ENCODE data around the gene SNAP25.

Gene SNAP25

DNA sequence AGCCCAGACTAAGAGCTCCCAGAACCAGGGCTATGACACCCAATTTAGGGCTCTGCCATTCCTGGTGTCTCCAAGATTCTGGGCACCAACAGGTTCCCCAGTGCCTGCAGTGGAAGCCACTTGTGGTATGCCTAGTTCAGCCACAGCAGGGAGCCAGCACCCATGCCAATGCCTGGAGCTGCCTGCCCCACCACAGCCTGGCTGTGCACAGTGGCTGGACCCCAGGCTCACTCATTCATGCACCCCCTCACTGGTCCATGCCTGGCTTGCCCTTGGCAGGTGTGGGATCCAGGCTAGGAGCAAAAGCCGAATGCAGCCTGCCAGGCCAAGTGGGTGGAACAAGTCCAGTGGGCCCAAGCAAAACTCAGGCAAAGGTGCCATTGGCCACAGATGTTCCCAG lies 123.5 kb downstream of the SNAP25 start:
- DNase-seq: no peak

- no peak for DNase-seq
Observed at GRCh38 chr20:10344953-10345352, 126.3 kb downstream of the SNAP25 start.

DNA sequence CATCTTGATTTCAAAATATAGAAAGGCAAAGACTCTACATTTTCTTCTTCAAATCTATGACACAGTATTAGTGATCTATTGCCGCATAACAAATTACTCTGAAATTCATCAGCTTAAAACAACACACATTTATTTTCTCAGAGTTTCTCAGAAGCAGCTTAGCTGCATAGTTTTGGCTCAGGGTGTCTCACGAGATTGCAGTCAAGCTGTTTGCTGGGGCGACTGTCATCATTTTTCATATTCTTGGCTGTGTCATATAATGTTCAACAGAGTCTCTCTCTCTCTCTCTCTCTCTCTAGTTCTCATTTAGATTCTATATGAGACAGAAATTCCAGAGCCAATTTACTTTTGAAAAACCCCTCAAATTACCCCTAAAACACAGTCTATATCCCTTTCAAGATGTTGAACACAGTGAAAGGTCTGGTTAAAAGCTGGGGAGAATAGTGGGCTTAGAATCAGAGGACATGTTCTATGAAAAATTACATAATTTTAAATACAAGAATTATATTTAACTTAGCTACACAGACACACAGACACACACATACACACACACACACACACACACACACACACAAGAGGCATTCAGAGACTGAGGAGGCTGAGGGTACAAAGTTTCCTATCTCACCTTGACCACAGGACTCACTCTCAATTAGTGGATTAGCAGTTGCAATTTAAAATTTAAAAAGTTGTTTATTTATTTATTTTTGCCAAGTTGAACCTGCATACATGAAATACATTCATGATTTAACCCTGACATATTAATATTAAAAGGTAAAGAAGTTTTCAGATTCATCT lies 128.7 kb downstream of the SNAP25 start:
- no peak for DNase-seq

DNA sequence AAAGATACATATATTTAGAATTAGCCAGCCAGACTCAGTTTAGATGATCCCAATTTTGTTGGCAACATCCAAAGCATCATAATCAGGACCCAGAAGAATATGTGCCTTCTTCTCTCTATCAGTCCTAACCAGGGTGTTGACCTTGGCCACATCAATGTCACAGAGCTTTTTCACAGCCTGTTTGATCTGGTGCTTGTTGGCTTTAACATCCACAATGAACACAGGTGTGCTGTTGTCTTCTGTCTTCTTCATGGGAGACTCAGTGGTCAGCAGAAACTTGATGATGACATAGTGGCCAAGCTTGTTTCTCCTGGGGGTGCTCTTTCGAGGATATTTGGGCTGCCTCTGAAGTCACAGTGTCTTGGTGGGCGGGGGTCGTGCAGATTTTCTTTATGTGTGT lies 130.5 kb downstream of the SNAP25 start:
- DNase-seq: no peak

GRCh38 chr20:10350188-10350842 lies 131.7 kb downstream of the SNAP25 start:
- DNase-seq: no peak

DNA sequence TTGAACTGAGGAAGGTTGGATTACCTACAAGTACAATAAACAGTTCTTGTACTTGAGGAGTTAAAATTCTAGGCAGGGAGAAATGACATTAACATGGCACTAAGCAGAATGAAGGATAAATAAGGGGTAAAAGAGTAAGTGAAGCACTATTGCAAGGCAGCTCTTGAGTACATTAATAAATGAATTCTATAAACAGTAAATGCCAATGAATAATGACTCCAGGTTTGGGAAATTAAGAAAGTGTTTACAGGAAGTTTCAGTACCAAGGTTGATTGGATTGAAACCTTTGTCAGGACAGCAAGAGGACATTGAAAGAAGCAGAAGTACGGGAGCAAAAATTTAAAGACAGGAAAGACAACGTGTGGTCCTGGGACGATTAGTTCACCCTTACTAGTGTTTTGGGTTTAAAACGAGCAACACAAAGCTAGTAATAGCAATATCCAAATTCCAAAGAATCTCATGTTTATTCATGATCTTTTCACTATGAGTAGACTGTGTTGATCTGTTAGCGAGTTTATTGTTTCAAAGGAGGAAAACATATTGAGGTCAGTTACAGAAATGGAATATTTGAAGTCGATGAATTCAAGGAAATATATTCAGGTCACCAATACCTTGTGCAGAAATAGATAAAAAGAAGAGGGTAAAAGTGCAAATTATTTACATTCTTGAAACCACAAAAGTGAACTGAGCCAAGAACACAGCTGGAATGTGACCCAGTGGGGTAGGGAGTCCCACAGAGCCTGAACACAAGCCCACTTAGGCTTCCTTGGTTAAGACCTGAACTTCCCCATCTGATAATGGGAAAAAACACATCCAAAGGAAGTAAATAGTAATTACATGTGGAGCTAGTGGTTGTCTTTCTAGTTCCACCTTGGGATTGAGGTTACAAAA lies 134.5 kb downstream of the SNAP25 start:
- DNase-seq: no peak

GRCh38 chr20:10356628-10357027 lies 138.0 kb downstream of the SNAP25 start:
- no peak for DNase-seq

Measured in NCI-H1930 (cell line).